Body of pancreas (tissue), 4 donors: Measurements from ENCODE around the gene H1-8.

Source experiments
- POLR2A ChIP-seq, 3 donors: fragments of 450-650 bp; IDR thresholded peaks; one replicate each; pipeline ENCODE4 v1.6.1; 2016; ENCODE audit warnings: antibody characterized with exemption in 3 of 3, mild to moderate bottlenecking in 2 of 3
- TF ChIP-seq, protein P1 (sequence below), 7 experiments: fragments of 450-650 bp in 4 of 7; fragments of 200-600 bp in 3 of 7; sonication (generic) in 3 of 7; IDR thresholded peaks; one replicate each; pipeline ENCODE4 v1.5.1; 2016 to 2019; ENCODE audit warnings: antibody characterized with exemption in 7 of 7

- TF ChIP-seq, protein P1, sequence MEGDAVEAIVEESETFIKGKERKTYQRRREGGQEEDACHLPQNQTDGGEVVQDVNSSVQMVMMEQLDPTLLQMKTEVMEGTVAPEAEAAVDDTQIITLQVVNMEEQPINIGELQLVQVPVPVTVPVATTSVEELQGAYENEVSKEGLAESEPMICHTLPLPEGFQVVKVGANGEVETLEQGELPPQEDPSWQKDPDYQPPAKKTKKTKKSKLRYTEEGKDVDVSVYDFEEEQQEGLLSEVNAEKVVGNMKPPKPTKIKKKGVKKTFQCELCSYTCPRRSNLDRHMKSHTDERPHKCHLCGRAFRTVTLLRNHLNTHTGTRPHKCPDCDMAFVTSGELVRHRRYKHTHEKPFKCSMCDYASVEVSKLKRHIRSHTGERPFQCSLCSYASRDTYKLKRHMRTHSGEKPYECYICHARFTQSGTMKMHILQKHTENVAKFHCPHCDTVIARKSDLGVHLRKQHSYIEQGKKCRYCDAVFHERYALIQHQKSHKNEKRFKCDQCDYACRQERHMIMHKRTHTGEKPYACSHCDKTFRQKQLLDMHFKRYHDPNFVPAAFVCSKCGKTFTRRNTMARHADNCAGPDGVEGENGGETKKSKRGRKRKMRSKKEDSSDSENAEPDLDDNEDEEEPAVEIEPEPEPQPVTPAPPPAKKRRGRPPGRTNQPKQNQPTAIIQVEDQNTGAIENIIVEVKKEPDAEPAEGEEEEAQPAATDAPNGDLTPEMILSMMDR (IDR thresholded peaks at IDR 0.05): no peak
- no peak for TF ChIP-seq POLR2A (IDR thresholded peaks at IDR 0.05)
These were observed 14.5 kb downstream of the H1-8 start for GRCh38 chr3:129557548-129557894.
